ENCODE measurements around the gene CCDC134.

Gene CCDC134

DNA sequence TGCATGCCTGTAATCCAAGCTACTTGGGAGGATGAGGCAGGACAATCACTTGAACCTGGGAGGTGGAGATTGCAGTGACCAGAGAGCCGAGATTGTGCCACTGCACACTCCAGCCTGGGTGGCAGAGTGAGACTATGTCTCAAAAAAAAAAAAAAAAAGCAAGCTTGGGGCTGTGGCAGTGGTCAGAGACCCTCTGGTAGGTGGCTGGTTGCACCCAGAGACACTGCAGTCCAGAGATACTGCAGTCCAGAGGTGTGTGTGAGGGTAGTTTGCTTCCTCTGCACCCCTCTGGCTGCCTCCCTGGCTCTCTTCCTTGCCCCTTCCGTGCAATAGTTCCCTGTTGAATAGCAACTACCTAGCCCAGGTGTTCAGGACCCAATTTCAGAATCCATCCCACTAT lies 1.7 kb upstream of the CCDC134 start:
- CTCF ChIA-PET, result interaction anchor here (0.7 to 3.1 kb wide), 5 partner anchors 24 to 658 kb away, joined by 3 to 44 read pairs (median 6); partner anchors contain the start of gene MEI1
- no peaks in the 10 kb centered on the region; the same call in 1 of the 2 replicates for H3K4me1 ChIP-seq (ENCODE audit: control insufficient read depth, insufficient read depth, low read length)
- POLR2A ChIA-PET, result interaction anchor here (0.8 to 4.5 kb wide), 5 partner anchors 8 to 101 kb away, joined by 4 to 61 read pairs (median 12); partner anchors contain the start of gene SREBF2
- no peak overlapping the region for H3K27ac ChIP-seq (ENCODE audit: extremely low read depth, low read depth, low read length)
- H3K4me3 ChIP-seq (ENCODE audit: low read depth, low read length), result no peak overlapping the region
- no peaks in the 10 kb centered on the region for H3K9me3 ChIP-seq (ENCODE audit: control insufficient read depth, insufficient read depth, low read depth, low read length)
- TF ChIP-seq PRDM10 (tag by site-specific recombination; IDR thresholded peaks at IDR 0.05) (peak; percentile 91), ZSCAN30 (tag by site-specific recombination; IDR thresholded peaks at IDR 0.05) (no peak), ZNF670 (tag by site-specific recombination; IDR thresholded peaks at IDR 0.05; ENCODE audit: low read depth) (no peak), ZNF529 (tag by site-specific recombination; IDR thresholded peaks at IDR 0.05; ENCODE audit: insufficient replicate concordance) (no peak)
- TF ChIP-seq, protein P1, sequence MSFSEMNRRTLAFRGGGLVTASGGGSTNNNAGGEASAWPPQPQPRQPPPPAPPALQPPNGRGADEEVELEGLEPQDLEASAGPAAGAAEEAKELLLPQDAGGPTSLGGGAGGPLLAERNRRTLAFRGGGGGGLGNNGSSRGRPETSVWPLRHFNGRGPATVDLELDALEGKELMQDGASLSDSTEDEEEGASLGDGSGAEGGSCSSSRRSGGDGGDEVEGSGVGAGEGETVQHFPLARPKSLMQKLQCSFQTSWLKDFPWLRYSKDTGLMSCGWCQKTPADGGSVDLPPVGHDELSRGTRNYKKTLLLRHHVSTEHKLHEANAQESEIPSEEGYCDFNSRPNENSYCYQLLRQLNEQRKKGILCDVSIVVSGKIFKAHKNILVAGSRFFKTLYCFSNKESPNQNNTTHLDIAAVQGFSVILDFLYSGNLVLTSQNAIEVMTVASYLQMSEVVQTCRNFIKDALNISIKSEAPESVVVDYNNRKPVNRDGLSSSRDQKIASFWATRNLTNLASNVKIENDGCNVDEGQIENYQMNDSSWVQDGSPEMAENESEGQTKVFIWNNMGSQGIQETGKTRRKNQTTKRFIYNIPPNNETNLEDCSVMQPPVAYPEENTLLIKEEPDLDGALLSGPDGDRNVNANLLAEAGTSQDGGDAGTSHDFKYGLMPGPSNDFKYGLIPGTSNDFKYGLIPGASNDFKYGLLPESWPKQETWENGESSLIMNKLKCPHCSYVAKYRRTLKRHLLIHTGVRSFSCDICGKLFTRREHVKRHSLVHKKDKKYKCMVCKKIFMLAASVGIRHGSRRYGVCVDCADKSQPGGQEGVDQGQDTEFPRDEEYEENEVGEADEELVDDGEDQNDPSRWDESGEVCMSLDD (tag by site-specific recombination; IDR thresholded peaks at IDR 0.05), result no peak
- H3K36me3 ChIP-seq (ENCODE audit: control insufficient read depth in 2 of 2, insufficient read depth in 1 of 2, low read length in 2 of 2), result peaks cover 0 to 3% of the 10 kb centered on the region in 2 experiments; a peak in 2 of 3 replicates

DNA sequence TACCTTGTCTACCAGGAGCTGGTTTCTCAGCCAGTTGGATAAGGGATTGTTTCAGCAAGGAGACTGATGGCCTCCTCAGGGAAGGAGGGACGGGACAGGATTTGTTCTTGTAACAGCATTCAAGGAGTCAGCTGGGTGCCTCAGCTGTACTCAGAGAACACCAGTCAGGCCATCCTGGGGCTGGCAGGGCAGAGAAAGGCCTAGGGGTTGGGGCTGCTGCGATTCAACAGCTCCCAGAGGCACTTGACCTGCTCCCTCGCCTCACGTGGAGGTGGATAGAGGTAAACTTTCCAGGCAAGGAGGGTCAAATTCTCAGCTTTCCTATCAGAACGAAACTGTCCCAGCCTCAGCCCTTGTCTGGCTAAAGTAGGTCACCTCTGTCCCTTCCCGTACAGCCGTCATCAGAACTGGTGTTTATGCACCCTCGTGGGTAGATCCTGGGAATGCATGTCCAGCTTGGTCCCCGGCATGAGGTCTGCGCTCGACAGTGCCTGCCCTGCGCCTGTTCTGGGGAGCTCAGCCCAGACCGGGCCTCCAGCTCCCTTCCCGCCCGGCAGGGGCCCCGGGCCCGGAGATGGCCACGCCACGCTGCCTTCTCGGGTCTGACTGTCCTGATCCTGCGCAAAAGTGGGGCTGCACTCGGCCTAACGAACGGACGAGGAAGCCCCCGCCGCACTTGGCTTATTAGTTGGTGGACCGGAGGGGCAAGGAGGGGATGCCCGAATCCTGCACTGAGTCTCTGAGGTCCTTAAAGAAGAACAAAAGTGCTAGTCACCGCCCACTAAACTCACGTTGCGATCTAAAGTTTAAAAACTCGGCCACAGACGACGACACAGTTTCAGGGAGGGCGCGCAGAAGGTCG lies 762 bp upstream of the CCDC134 start:
- Histone ChIP-seq H3K9me3 (ENCODE audit: control insufficient read depth, insufficient read depth, low read depth, low read length) (no peaks in the 10 kb centered on the region), H3K27ac (ENCODE audit: extremely low read depth, low read depth, low read length) (peak overlapping the region; percentile 82; the same call in 1 of the 2 replicates), H3K4me3 (ENCODE audit: low read depth, low read length) (peak overlapping the region; percentile 75), H3K4me1 (ENCODE audit: control insufficient read depth, insufficient read depth, low read length) (no peaks in the 10 kb centered on the region; the same call in 1 of the 2 replicates), H3K36me3 (ENCODE audit: control insufficient read depth in 2 of 2, insufficient read depth in 1 of 2, low read length in 2 of 2) (peaks cover 0 to 3% of the 10 kb centered on the region in 2 experiments; a peak in 2 of 3 replicates)
- no peak for TF ChIP-seq SCRT2 (tag by site-specific recombination; IDR thresholded peaks at IDR 0.05)
- POLR2A ChIA-PET, result interaction anchor here (0.5 to 4.5 kb wide), 39 partner anchors 9 to 291 kb away, joined by 3 to 61 read pairs (median 5); partner anchors contain the start of genes CENPM, DESI1, NDUFA6 and PMM1
- CTCF ChIA-PET, result interaction anchor here (0.9 to 3.1 kb wide), 3 partner anchors 22 to 102 kb away, joined by 4 to 44 read pairs (median 10); partner anchors contain the start of gene MEI1

GRCh38 chr22:41801147-41801819 lies 804 bp downstream of the CCDC134 start:
- POLR2A ChIA-PET, result interaction anchor here (0.5 to 4.5 kb wide), 29 partner anchors 7 to 562 kb away, joined by 3 to 61 read pairs (median 6); partner anchors contain the start of genes CENPM, DESI1, SREBF2 and XRCC6
- CTCF ChIA-PET, result interaction anchor here (1.1 to 3.1 kb wide), 4 partner anchors 14 to 104 kb away, joined by 3 to 44 read pairs (median 6); partner anchors contain the start of gene MEI1
- H3K36me3 ChIP-seq (ENCODE audit: control insufficient read depth in 2 of 2, insufficient read depth in 1 of 2, low read length in 2 of 2), result no peaks in the 10 kb centered on the region; a peak in 1 of 3 replicates
- no peaks in the 10 kb centered on the region; the same call in 1 of the 2 replicates for H3K4me1 ChIP-seq (ENCODE audit: control insufficient read depth, insufficient read depth, low read length)
- no peaks in the 10 kb centered on the region for H3K9me3 ChIP-seq (ENCODE audit: control insufficient read depth, insufficient read depth, low read depth, low read length)
- peak overlapping the region; percentile 75 for H3K4me3 ChIP-seq (ENCODE audit: low read depth, low read length)
- H3K27ac ChIP-seq (ENCODE audit: extremely low read depth, low read depth, low read length), result peak overlapping the region; percentile 82
- TF ChIP-seq PRDM10 (tag by site-specific recombination; IDR thresholded peaks at IDR 0.05) (peak; percentile 88), ZNF768 (tag by site-specific recombination; IDR thresholded peaks at IDR 0.05) (peak; percentile 64; the same call in 1 of the 2 replicates), ZBTB48 (tag by site-specific recombination; IDR thresholded peaks at IDR 0.05) (0 out of 2 replicates have a peak, but pooled peaks have one; percentile 8), ZNF664 (tag by site-specific recombination; IDR thresholded peaks at IDR 0.05) (peak; percentile 81)
- TF ChIP-seq, protein P2, sequence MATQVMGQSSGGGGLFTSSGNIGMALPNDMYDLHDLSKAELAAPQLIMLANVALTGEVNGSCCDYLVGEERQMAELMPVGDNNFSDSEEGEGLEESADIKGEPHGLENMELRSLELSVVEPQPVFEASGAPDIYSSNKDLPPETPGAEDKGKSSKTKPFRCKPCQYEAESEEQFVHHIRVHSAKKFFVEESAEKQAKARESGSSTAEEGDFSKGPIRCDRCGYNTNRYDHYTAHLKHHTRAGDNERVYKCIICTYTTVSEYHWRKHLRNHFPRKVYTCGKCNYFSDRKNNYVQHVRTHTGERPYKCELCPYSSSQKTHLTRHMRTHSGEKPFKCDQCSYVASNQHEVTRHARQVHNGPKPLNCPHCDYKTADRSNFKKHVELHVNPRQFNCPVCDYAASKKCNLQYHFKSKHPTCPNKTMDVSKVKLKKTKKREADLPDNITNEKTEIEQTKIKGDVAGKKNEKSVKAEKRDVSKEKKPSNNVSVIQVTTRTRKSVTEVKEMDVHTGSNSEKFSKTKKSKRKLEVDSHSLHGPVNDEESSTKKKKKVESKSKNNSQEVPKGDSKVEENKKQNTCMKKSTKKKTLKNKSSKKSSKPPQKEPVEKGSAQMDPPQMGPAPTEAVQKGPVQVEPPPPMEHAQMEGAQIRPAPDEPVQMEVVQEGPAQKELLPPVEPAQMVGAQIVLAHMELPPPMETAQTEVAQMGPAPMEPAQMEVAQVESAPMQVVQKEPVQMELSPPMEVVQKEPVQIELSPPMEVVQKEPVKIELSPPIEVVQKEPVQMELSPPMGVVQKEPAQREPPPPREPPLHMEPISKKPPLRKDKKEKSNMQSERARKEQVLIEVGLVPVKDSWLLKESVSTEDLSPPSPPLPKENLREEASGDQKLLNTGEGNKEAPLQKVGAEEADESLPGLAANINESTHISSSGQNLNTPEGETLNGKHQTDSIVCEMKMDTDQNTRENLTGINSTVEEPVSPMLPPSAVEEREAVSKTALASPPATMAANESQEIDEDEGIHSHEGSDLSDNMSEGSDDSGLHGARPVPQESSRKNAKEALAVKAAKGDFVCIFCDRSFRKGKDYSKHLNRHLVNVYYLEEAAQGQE (tag by site-specific recombination; IDR thresholded peaks at IDR 0.05), result no peak

Measured in HEK293 (cell line).